Smooth muscle cell (in vitro differentiated cells): ENCODE data around the gene ZFYVE9. TPM values are rescaled to one million over a fixed set of nuclear protein-coding genes. Genes with fewer than 3 reads are reported as not detected.

Source experiments
- DNase-seq: peaks from one replicate; lab custom pipeline; 2025; ENCODE audit not compliant: unreplicated experiment; lab: John Stamatoyannopoulos, UW
- H2AFZ ChIP-seq: fragments of 200-600 bp; sonication (generic); 2 replicates; pipeline ENCODE4 v1.6.0; 2016; ENCODE audit warnings: antibody characterized with exemption, low read depth, mild to moderate bottlenecking
- H3F3A ChIP-seq: fragments of 200-600 bp; sonication (generic); 2 replicates; pipeline ENCODE4 v1.6.0; 2017; ENCODE audit warnings: antibody characterized with exemption, low read depth
- H3K27ac ChIP-seq: fragments of 200-600 bp; sonication (generic); 2 replicates; pipeline ENCODE4 v1.5.1; 2016; ENCODE audit warnings: low read depth, mild to moderate bottlenecking
- H3K27me3 ChIP-seq: fragments of 200-600 bp; sonication (generic); 2 replicates; pipeline ENCODE4 v1.6.1; 2016; ENCODE audit warnings: low read depth, mild to moderate bottlenecking
- H3K36me3 ChIP-seq: fragments of 200-600 bp; sonication (generic); 2 replicates; pipeline ENCODE4 v1.5.1; 2016; ENCODE audit warnings: low read depth
- H3K4me1 ChIP-seq: fragments of 200-600 bp; sonication (generic); 2 replicates; pipeline ENCODE4 v1.5.1; 2016; ENCODE audit warnings: low read depth
- H3K4me2 ChIP-seq: fragments of 200-600 bp; sonication (generic); 2 replicates; pipeline ENCODE4 v1.6.0; 2016; ENCODE audit warnings: mild to moderate bottlenecking
- H3K4me3 ChIP-seq: fragments of 200-600 bp; sonication (generic); 2 replicates; pipeline ENCODE4 v1.5.1; 2016; ENCODE audit warnings: mild to moderate bottlenecking
- H3K79me2 ChIP-seq: fragments of 200-600 bp; sonication (generic); 2 replicates; pipeline ENCODE4 v1.6.0; 2016; ENCODE audit warnings: low read depth, mild to moderate bottlenecking
- H3K9ac ChIP-seq: fragments of 200-600 bp; sonication (generic); 2 replicates; pipeline ENCODE4 v1.6.0; 2016; ENCODE audit warnings: low read depth
- H3K9me3 ChIP-seq: fragments of 200-600 bp; sonication (generic); replicated peaks from 2 replicates; pipeline ENCODE4 v1.5.1; 2016; ENCODE audit warnings: low read depth
- H4K20me1 ChIP-seq: fragments of 200-600 bp; sonication (generic); 2 replicates; pipeline ENCODE4 v1.6.0; 2016; ENCODE audit warnings: low read depth
- CTCF ChIP-seq: fragments of 200-600 bp; sonication (generic); IDR thresholded peaks from 2 replicates; pipeline ENCODE4 v1.5.1; 2017; ENCODE audit warnings: borderline replicate concordance, mild to moderate bottlenecking, antibody characterized with exemption; ENCODE audit not compliant: insufficient read depth, poor library complexity, severe bottlenecking
- WGBS: methylation state at CpG from one replicate; pipeline ENCODE4 v1.1.7; 2016; ENCODE audit warnings: low lambda C conversion rate; 5-methylcytosine and 5-hydroxymethylcytosine counted together
- polyA plus RNA-seq: library from polyadenylated mRNA; unstranded; fragments of >200 nt; fragmentation: Nextera tagmentation; extraction: Ambion mirVana; gene quantifications from 2 replicates; pipeline ENCODE4 v1.2.1, GENCODE V29; 2016
- total RNA-seq: library from RNA; depleted of rRNA; stranded (reverse); fragments of >200 nt; gene quantifications from 2 replicates; pipeline ENCODE4 v1.2.3, GENCODE V29; 2014

Gene ZFYVE9
- total and polyA plus RNA-seq, 2 experiments from 2014 or later, result 2.7 to 19.1 TPM

GRCh38 chr1:52365071-52365745, 223.3 kb downstream of the ZFYVE9 start:
- peak overlapping the region; percentile 94 for H3K9ac ChIP-seq
- H4K20me1 ChIP-seq, result peaks cover 11% of the 10 kb centered on the region
- peak overlapping the region; percentile 84 for H2AFZ ChIP-seq
- peaks cover 12% of the 10 kb centered on the region for H3K79me2 ChIP-seq
- WGBS, result 6% methylated on average over 21 of the region's 22 CpGs
- H3K36me3 ChIP-seq, result no peaks in the 10 kb centered on the region
- DNase-seq, result peak; percentile 53
- H3K4me3 ChIP-seq, result peak overlapping the region; percentile 83
- peaks cover 9% of the 10 kb centered on the region for H3K4me1 ChIP-seq
- H3K9me3 ChIP-seq, result no peaks in the 10 kb centered on the region
- no peaks in the 10 kb centered on the region for H3K27me3 ChIP-seq
- peak overlapping the region; percentile 94 for H3K4me2 ChIP-seq
- H3F3A ChIP-seq, result peaks cover 5% of the 10 kb centered on the region
- no peak for TF ChIP-seq CTCF
- H3K27ac ChIP-seq, result peak overlapping the region; percentile 92

GRCh38 chr1:52365746-52366516, 224.0 kb downstream of the ZFYVE9 start, which contains the start of gene CC2D1B:
TSS of gene CC2D1B (minus strand) at chr1:52366205. CDS start at chr1:52364620, 1,585 bp downstream.
- Histone ChIP-seq H4K20me1 (peaks cover 11% of the 10 kb centered on the region), H3K79me2 (peaks cover 12% of the 10 kb centered on the region), H3K9ac (peak within 1 kb of the TSS; percentile 94), H3K4me1 (peaks cover 9% of the 10 kb centered on the region), H2AFZ (peak within 1 kb of the TSS; percentile 84), H3K9me3 (no peaks in the 10 kb centered on the region), H3K4me3 (peak within 1 kb of the TSS; percentile 83), H3K27ac (peak within 1 kb of the TSS; percentile 92), H3K4me2 (peak within 1 kb of the TSS; percentile 94), H3F3A (peaks cover 5% of the 10 kb centered on the region), H3K27me3 (no peaks in the 10 kb centered on the region), H3K36me3 (no peaks in the 10 kb centered on the region)
- TF ChIP-seq CTCF, result no peak
- peak; percentile 93 for DNase-seq
- WGBS, result under 1% methylated on average over 68 of the region's 92 CpGs

- Histone ChIP-seq H3K79me2 (peaks cover 12% of the 10 kb centered on the region), H4K20me1 (peaks cover 11% of the 10 kb centered on the region), H2AFZ (peak overlapping the region; percentile 1), H3K4me2 (peak overlapping the region; percentile 35), H3K27me3 (no peaks in the 10 kb centered on the region), H3K27ac (no peak overlapping the region), H3K9me3 (no peaks in the 10 kb centered on the region), H3K4me1 (peaks cover 9% of the 10 kb centered on the region), H3F3A (peaks cover 5% of the 10 kb centered on the region), H3K4me3 (peak overlapping the region; percentile 83), H3K36me3 (no peaks in the 10 kb centered on the region), H3K9ac (no peak overlapping the region)
- WGBS, result 37% methylated on average over 8 of the region's 8 CpGs
- no peak for DNase-seq
- TF ChIP-seq CTCF, result no peak
Measured at GRCh38 chr1:52366517-52366827, 224.6 kb downstream of the ZFYVE9 start.
